Measurements from ENCODE around the gene PAFAH1B2. TPM values are rescaled to one million over a fixed set of nuclear protein-coding genes. Genes with fewer than 3 reads are reported as not detected.
"Not testable (repeated sequence)": the region's sequence is repeated elsewhere in the genome, so short reads cannot be mapped to it uniquely, and the experiment has no call there.

The PAFAH1B2 gene
- polyA plus RNA-seq, 4 donors: 73.3 to 79.9 (median 75.1) TPM

GRCh38 chr11:117200813-117201657 is 56.9 kb downstream of the PAFAH1B2 start:
- no peak for DNase-seq (ENCODE audit: low read depth in 4 of 4, low spot score in 3 of 4)

- no peak for DNase-seq (ENCODE audit: low read depth in 4 of 4, low spot score in 3 of 4)
Observed at GRCh38 chr11:117201658-117202305, 57.7 kb downstream of the PAFAH1B2 start.

GRCh38 chr11:117202386-117203068 is 58.4 kb downstream of the PAFAH1B2 start:
- no peak for DNase-seq (ENCODE audit: low read depth in 4 of 4, low spot score in 3 of 4)

- DNase-seq (ENCODE audit: low read depth in 4 of 4, low spot score in 3 of 4): no peak
Observed at GRCh38 chr11:117203069-117203407, 59.0 kb downstream of the PAFAH1B2 start.

GRCh38 chr11:117204283-117205080 is 60.4 kb downstream of the PAFAH1B2 start:
- no peak for DNase-seq (ENCODE audit: low read depth in 4 of 4, low spot score in 3 of 4)

GRCh38 chr11:117205211-117205818 is 61.2 kb downstream of the PAFAH1B2 start:
- no peak for DNase-seq (ENCODE audit: low read depth in 4 of 4, low spot score in 3 of 4)

DNA sequence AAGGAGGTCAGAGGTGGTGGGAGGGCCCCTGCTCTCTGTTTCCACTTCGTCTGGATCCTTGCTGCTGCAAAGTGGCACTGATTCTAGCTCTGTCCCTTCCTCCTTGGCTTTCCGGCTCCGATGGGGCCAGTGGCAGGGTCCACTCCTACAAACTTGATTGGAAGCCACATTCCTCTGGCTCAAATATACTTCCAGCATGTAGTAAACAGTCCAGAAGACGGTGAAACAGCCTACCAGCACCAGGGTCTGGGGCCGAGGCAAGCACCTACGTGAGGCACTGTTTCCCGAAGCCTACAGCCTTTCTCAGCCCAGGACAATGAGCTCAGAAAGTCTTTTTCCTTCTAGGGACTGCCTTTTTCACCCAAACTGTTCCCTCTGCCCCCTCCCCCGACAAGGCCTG is 62.0 kb downstream of the PAFAH1B2 start:
- DNase-seq (ENCODE audit: low read depth in 4 of 4, low spot score in 3 of 4): not testable (repeated sequence)

DNA sequence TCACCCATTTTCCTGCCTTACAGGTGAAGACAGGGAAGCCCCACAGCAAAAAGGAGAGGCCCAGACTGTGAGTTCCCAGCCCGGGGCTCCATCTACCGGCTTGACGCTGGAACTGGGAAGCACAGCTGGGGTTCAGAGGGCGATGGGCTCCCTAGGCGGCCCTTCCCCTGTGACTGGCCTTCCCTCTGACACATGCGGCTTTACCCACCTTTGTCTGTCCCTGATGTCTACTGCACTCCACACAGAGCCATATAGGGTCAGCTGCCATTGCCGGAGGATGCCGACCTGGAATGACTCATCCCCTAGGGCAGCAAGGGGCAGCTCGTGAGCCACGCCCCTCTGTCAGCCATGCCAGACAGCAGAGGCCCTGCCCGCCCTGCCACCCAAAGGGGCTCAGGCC is 62.8 kb downstream of the PAFAH1B2 start:
- not testable (repeated sequence) for DNase-seq (ENCODE audit: low read depth in 4 of 4, low spot score in 3 of 4)

GRCh38 chr11:117207481-117207880 is 63.4 kb downstream of the PAFAH1B2 start:
- DNase-seq (ENCODE audit: low read depth in 4 of 4, low spot score in 3 of 4): not testable (repeated sequence)

GRCh38 chr11:117208710-117209109 is 64.6 kb downstream of the PAFAH1B2 start:
- DNase-seq (ENCODE audit: low read depth in 4 of 4, low spot score in 3 of 4): not testable (repeated sequence)

- DNase-seq (ENCODE audit: low read depth in 4 of 4, low spot score in 3 of 4): not testable (repeated sequence)
Observed at GRCh38 chr11:117209351-117210125, 65.5 kb downstream of the PAFAH1B2 start.

GRCh38 chr11:117210620-117211019 is 66.5 kb downstream of the PAFAH1B2 start:
- no peak for DNase-seq (ENCODE audit: low read depth in 4 of 4, low spot score in 3 of 4)

DNA sequence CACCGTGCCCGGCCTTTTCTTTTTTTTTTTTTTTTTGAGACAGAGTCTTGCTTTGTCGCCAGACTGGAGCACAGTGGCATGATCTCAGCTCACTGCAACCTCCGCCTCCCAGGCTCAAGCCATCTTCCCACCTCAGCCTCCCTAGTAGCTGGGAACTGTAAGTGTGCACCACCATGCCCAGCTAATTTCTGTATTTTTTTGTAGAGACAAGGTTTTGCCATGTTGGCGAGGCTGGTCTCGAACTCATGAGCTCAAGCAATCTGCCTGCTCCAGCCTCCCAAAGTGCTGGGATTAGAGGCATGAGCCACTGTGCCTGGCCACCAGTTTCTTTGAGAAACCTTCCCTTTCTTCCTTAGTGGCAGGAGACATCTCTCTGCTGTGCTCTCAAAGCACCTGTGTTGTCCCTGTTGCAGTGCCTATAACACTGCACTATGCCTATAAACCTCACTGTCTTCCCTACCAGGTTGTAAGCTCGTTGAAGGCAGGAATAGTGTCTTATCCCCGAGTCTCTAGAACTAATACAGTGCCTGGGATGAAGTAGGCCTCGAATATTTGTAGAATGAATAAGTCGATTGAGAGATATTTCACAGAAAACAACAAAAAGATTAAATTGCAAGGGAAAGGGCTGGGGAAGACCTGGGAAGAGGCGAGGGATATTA is 68.7 kb downstream of the PAFAH1B2 start:
- no peak for DNase-seq (ENCODE audit: low read depth in 4 of 4, low spot score in 3 of 4)

GRCh38 chr11:117214404-117215110 is 70.5 kb downstream of the PAFAH1B2 start:
- DNase-seq (ENCODE audit: low read depth in 4 of 4, low spot score in 3 of 4): no peak

GRCh38 chr11:117217141-117218084 is 73.3 kb downstream of the PAFAH1B2 start:
- no peak for DNase-seq (ENCODE audit: low read depth in 4 of 4, low spot score in 3 of 4)

DNA sequence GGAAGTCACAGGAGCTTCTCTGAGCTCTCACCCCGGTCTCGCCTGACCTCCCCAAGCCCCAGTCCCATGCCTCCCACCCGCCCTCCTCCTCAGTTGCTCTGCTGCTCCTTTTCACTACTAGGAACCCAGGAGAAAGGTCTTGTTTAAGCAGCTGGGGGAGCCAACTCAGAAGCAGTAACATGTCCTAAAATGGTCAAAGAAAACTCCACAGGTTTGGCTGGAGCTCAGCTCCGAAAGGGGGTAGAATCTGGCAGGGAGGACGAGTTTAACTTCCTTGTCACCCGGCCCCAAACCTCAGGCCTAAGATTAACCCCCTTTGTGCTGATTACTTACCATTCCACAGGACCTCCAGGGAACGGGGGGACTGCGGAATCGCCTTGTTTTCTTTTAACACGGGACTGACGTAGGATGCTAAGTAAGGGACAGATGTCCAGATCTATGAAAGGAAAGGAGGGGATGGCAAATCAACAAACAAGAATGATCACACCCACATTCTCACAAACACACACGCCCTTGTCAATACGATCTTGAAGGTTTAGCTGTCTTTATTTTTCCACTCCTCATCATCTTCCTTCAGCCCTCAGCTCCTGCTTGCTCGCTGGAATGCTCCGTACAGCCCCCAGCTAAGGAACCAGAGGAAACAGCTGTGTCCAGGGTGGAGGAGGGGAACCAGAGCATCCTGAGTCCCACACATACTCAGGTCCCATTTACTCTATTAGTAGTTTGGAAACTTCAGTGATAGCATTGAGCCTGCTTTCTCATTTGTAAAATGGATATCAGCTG is 74.2 kb downstream of the PAFAH1B2 start:
- DNase-seq (ENCODE audit: low read depth in 4 of 4, low spot score in 3 of 4): no peak
